Esophagus muscularis mucosa (tissue), 4 donors: ENCODE results near the gene OSBP2. TPM values are rescaled to one million over a fixed set of nuclear protein-coding genes. Genes with fewer than 3 reads are reported as not detected.

Source experiments
- DNase-seq: peaks from one replicate; pipeline ENCODE4 v3.0.0-alpha.2; 2017; ENCODE audit errors: extremely low spot score
- H3K27ac ChIP-seq, 4 donors: fragments of 200-600 bp; sonication (generic); replicated peaks in 1 of 4; 1 replicate in 3 of 4; 2 replicates in 1 of 4; pipeline ENCODE4 v1.5.1; 2016 to 2019; ENCODE audit warnings: mild to moderate bottlenecking in 1 of 4
- H3K27me3 ChIP-seq, 4 donors: fragments of 200-600 bp; sonication (generic); one replicate each; pipeline versions ENCODE4 v1.5.1 to v1.6.0; 2016 to 2019
- H3K36me3 ChIP-seq, 4 donors: fragments of 200-600 bp; sonication (generic); one replicate each; pipeline ENCODE4 v1.5.1; 2016 to 2019
- H3K4me1 ChIP-seq, 4 donors: fragments of 200-600 bp; sonication (generic); one replicate each; pipeline ENCODE4 v1.5.1; 2016 to 2019
- H3K4me3 ChIP-seq, 4 donors: fragments of 200-600 bp; sonication (generic); 1 replicate in 2 of 4; 2 replicates in 2 of 4; pipeline ENCODE4 v1.5.1; 2016 to 2019; ENCODE audit warnings: mild to moderate bottlenecking in 4 of 4, moderate library complexity in 1 of 4
- H3K9me3 ChIP-seq, 4 donors: fragments of 200-600 bp; sonication (generic); 1 replicate in 3 of 4; 2 replicates in 1 of 4; pipeline ENCODE4 v1.5.1; 2016 to 2019
- EP300 ChIP-seq: sonication (generic); formaldehyde crosslinking; IDR thresholded peaks from one replicate; pipeline ENCODE4 v1.6.1; 2017; ENCODE audit warnings: antibody characterized with exemption
- POLR2A ChIP-seq: fragments of 450-650 bp; IDR thresholded peaks from one replicate; pipeline ENCODE4 v1.6.1; 2017; ENCODE audit warnings: antibody characterized with exemption, moderate library complexity, mild to moderate bottlenecking, low read depth
- POLR2AphosphoS5 ChIP-seq, 2 donors: sonication (generic); formaldehyde crosslinking; IDR thresholded peaks; one replicate each; pipeline ENCODE4 v1.6.1; 2017; ENCODE audit warnings: antibody characterized with exemption in 2 of 2
- WGBS: methylation state at CpG from one replicate; pipeline ENCODE4 v1.1.5; 2018; 5-methylcytosine and 5-hydroxymethylcytosine counted together
- intact Hi-C: fragments of 100-400 bp; cut with DNase I; formaldehyde crosslinking; loops from one replicate; pipeline ENCODE4 v1.15.1; 2023
- total RNA-seq, 4 donors: library from RNA; depleted of rRNA; stranded (reverse); fragments of >200 nt; gene quantifications; one replicate each; pipeline versions ENCODE4 v1.1.0 to v1.2.1, GENCODE V29; 2016
- TF ChIP-seq, protein P1 (sequence below), 3 experiments: fragments of 200-600 bp in 2 of 3; fragments of 450-650 bp in 1 of 3; sonication (generic) in 2 of 3; IDR thresholded peaks; one replicate each; pipeline ENCODE4 v1.5.1; 2017 to 2019; ENCODE audit warnings: antibody characterized with exemption in 3 of 3, mild to moderate bottlenecking in 2 of 3, moderate library complexity in 1 of 3

Gene OSBP2
- total RNA-seq, 4 donors from 2014 or later, result 0.42 to 4.6 (median 2.9) TPM

DNA sequence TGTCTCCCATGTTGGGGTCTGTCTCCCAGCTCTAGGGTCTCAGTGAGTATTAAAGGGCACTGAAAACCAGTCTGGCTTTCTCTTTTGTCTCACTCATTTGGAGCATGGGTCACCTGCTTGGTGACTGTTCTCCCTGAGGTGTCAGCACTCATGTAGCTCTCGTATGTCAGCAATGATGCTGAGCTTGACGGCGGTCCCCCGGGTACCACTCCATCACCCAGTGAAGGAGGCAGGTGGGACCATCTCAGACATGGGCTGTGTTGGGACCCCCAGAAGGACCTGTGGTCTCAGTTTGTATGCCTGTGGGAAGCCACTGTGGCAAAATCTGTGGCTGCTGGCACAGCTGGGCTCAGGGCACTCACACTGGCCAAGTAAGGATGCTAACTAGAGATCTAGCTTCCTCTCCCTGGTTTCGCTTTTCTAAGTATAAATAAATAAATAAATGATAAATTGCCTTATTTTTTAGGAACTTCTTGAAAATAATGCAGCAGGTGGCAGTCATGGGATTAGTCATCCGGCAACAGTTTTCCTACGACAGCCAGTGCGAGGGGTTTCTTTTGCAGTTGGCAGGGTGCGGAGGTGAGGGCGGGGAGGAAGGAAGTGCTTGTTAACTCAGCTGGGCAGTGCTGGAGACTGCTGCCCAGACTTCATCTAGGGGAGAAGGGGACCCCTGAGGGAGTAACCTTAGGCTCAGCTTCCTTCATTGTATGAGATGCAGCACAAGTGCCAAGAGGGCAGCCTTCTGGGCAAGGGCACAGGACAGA lies 48.8 kb downstream of the OSBP2 start:
- H3K27me3 ChIP-seq, result no peaks in the 10 kb centered on the region
- TF ChIP-seq, protein P1, sequence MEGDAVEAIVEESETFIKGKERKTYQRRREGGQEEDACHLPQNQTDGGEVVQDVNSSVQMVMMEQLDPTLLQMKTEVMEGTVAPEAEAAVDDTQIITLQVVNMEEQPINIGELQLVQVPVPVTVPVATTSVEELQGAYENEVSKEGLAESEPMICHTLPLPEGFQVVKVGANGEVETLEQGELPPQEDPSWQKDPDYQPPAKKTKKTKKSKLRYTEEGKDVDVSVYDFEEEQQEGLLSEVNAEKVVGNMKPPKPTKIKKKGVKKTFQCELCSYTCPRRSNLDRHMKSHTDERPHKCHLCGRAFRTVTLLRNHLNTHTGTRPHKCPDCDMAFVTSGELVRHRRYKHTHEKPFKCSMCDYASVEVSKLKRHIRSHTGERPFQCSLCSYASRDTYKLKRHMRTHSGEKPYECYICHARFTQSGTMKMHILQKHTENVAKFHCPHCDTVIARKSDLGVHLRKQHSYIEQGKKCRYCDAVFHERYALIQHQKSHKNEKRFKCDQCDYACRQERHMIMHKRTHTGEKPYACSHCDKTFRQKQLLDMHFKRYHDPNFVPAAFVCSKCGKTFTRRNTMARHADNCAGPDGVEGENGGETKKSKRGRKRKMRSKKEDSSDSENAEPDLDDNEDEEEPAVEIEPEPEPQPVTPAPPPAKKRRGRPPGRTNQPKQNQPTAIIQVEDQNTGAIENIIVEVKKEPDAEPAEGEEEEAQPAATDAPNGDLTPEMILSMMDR (IDR thresholded peaks at IDR 0.05), result no peak
- TF ChIP-seq POLR2AphosphoS5 (IDR thresholded peaks at IDR 0.05) (no peak), EP300 (no peak), POLR2A (no peak)
- intact Hi-C loops, result no loop called here
- no peaks in the 10 kb centered on the region for H3K9me3 ChIP-seq
- no peaks in the 10 kb centered on the region for H3K36me3 ChIP-seq
- DNase-seq, result no peak
- 77% methylated on average over 10 of the region's 10 CpGs for WGBS
- no peaks in the 10 kb centered on the region for H3K4me1 ChIP-seq
- no peak overlapping the region for H3K27ac ChIP-seq
- no peak overlapping the region for H3K4me3 ChIP-seq

- no peaks in the 10 kb centered on the region for H3K9me3 ChIP-seq
- no peak overlapping the region for H3K4me3 ChIP-seq
- H3K27ac ChIP-seq, result no peak overlapping the region
- no peak for DNase-seq
- TF ChIP-seq POLR2AphosphoS5 (IDR thresholded peaks at IDR 0.05) (no peak), EP300 (no peak), POLR2A (no peak)
- TF ChIP-seq, protein P1 (IDR thresholded peaks at IDR 0.05), result no peak
- H3K4me1 ChIP-seq, result no peaks in the 10 kb centered on the region
- no peaks in the 10 kb centered on the region for H3K36me3 ChIP-seq
- intact Hi-C loops, result no loop called here
- WGBS, result 64% methylated on average over 3 of the region's 3 CpGs
- no peaks in the 10 kb centered on the region for H3K27me3 ChIP-seq
Measured at GRCh38 chr22:30744224-30744623, 49.5 kb downstream of the OSBP2 start.

- H3K9me3 ChIP-seq, result no peaks in the 10 kb centered on the region
- H3K27ac ChIP-seq, result no peak overlapping the region
- no peaks in the 10 kb centered on the region for H3K36me3 ChIP-seq
- DNase-seq, result no peak
- TF ChIP-seq, protein P1 (IDR thresholded peaks at IDR 0.05), result no peak
- TF ChIP-seq POLR2AphosphoS5 (IDR thresholded peaks at IDR 0.05) (no peak), EP300 (no peak), POLR2A (no peak)
- intact Hi-C loops, result no loop called here
- WGBS, result 78% methylated on average over 7 of the region's 7 CpGs
- H3K4me1 ChIP-seq, result no peaks in the 10 kb centered on the region
- no peaks in the 10 kb centered on the region for H3K27me3 ChIP-seq
- H3K4me3 ChIP-seq, result no peak overlapping the region
Measured at GRCh38 chr22:30747493-30747892, 52.8 kb downstream of the OSBP2 start.

- no peaks in the 10 kb centered on the region for H3K9me3 ChIP-seq
- TF ChIP-seq, protein P1 (IDR thresholded peaks at IDR 0.05), result no peak
- no peak for TF ChIP-seq POLR2AphosphoS5 (IDR thresholded peaks at IDR 0.05)
- no peak for TF ChIP-seq POLR2A
- TF ChIP-seq EP300, result no peak
- no peaks in the 10 kb centered on the region for H3K36me3 ChIP-seq
- no peaks in the 10 kb centered on the region for H3K27me3 ChIP-seq
- WGBS, result 83% methylated on average over 3 of the region's 3 CpGs
- intact Hi-C loops, result no loop called here
- no peak for DNase-seq
- H3K27ac ChIP-seq, result no peak overlapping the region
- no peaks in the 10 kb centered on the region for H3K4me1 ChIP-seq
- H3K4me3 ChIP-seq, result no peak overlapping the region
Measured at GRCh38 chr22:30749272-30749671, 54.6 kb downstream of the OSBP2 start.
